Fibroblast of pulmonary artery (primary cell): Measurements from ENCODE around the gene MAML2.

Experiments used
- DNase-seq: peaks from one replicate; pipeline ENCODE4 v3.0.0-alpha.2; 2010; ENCODE audit warnings: low read depth
- H3K4me3 ChIP-seq: replicated peaks from 2 replicates; pipeline ENCODE4 v1.5.1; 2011; ENCODE audit warnings: low read depth, mild to moderate bottlenecking, control low read depth, low read length, moderate library complexity
- CTCF ChIP-seq: IDR thresholded peaks from 2 replicates; pipeline ENCODE4 v1.5.1; 2011; ENCODE audit warnings: mild to moderate bottlenecking, control low read depth, low read length, inconsistent platforms; ENCODE audit errors: missing control alignments

The MAML2 gene

DNA sequence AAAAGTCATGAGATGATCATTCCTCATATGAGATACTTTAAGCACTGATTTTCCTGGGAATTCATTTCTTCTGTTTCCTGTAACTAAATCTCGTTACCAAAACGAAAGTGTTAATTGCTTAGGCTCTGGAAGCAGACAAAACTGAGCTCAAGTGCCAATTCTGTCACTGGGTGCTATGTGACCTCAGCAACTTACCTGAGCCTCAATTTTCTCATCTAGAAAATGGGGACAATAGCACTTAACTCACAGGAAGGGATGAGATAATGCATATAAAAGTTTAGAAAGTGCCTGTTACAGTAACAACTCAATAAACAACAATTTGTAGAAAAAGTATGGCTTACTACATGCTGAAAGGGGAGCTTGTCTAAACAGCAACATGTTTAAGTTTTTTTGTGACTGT lies 248.8 kb downstream of the MAML2 start:
- no peak overlapping the region for H3K4me3 ChIP-seq
- no peak for TF ChIP-seq CTCF
- DNase-seq = no peak

DNA sequence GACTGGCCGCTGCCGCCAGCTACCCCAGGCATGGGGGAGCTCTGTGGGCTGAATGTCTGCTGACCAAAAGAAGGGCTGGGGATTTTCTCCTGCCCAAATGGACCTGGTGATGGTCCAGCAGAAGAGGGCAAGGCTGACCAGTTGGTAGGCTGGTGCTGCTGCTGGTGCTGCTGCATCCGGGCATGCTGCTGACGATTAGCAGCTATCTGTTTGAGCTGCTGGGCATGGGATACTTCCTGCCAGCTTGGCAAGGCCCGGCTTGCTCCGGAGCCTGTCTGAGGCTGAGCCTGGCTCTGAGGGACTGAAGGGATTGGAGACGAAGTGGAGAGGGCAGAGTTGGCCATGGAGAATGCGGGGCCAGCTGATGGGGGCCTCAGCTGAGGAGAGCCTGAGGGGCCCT lies 250.5 kb downstream of the MAML2 start:
- no peak for DNase-seq
- no peak overlapping the region for H3K4me3 ChIP-seq
- TF ChIP-seq CTCF = no peak

- no peak for DNase-seq
- TF ChIP-seq CTCF = no peak
These were observed 251.5 kb downstream of the MAML2 start for GRCh38 chr11:96091476-96091875.

DNA sequence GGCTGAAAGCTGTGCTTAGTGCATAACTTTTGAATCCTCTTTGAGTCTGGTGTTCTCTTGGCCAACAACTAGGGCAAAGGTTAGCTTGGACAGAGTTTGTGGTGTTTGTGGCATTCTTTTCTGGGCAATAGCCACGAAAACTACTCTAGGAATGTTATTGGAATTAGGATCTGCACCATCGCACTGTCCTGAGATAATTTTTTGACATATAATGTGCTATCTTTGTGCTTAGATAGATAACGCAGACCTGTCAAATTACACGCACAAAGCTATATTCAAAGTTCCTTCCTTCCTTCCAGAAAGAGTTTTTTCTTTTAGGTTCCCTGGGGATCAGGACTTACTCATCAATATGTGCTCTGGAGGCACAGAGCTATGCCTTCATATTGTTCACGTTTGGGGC lies 252.3 kb downstream of the MAML2 start:
- no peak overlapping the region for H3K4me3 ChIP-seq
- no peak for TF ChIP-seq CTCF
- DNase-seq = peak; percentile 80

More at GRCh38 chr11:96091476-96091875, 251.5 kb downstream of the MAML2 start:
- no peak overlapping the region for H3K4me3 ChIP-seq

DNA sequence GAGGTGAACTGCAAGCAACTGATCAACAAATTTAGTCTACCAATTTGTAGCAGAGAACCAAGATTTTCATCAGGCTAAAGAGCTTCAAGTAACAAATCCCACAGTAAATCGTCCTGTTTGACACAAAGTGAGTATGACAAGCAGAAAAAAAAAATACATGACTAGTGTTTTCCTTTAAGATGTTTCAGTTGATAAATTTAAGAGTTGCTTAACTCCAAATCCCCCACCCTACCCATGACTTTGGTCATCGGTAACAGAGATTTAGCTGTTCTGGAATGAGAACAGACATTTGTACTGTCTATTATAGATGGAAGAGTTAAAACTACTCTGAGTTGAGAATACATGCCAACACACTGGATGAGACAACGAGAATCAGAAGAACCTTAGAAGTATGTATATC lies 254.1 kb downstream of the MAML2 start:
- TF ChIP-seq CTCF = no peak
- H3K4me3 ChIP-seq = no peak overlapping the region
- no peak for DNase-seq

DNA sequence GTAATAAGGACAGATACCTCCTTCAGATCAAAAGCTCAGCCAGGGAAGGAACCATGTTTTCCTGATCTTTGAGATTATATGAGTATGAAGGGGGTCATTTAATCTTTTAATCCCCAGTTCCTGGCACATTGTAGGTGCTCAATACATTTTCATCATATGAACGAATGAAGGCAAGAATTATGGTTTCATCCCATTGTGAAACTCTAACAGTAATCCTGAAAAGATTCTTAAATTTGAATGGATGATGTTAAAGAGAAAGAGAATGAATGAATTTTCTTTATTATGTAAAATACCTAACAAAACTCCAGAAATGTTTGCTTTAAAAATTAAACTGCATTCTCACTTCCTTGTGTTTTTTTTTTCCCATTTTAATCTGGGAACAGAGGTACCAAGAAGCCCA lies 256.9 kb downstream of the MAML2 start:
- no peak for TF ChIP-seq CTCF
- H3K4me3 ChIP-seq = no peak overlapping the region
- no peak for DNase-seq

DNA sequence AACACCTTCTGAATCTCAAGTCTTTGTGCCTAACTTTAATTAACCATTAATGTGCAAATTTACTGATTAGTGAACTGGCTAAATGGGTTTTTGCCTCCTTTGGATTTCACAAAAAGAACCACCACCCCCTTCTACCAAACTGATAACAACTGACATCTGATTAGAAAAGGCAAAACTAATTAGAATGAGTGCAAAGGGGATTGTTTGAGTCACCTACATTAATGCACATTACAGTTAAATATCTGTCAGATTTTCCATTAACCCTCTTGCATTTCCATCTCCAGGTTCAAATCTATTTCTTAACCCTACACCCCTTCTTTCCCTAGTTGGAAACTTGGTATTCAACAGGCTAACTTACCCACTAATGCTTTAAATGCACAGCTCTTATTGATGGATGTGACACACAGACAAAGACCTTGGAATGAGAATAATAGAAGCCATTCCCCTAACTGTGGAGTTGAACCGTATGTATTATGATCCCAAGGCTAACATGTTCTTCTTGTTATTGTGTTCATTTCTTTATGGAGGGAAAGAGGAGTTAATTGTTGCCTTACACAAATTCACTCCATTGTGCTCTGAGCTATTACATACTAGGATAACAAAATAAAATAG lies 257.6 kb downstream of the MAML2 start:
- no peak overlapping the region for H3K4me3 ChIP-seq
- no peak for DNase-seq
- no peak for TF ChIP-seq CTCF
